ENCODE results near the gene RBMS1.
A peak's percentile ranks its signal among the peaks of the same experiment; 100 is the strongest.

Gene RBMS1

GRCh38 chr2:160252900-160253299, 240.7 kb downstream of the RBMS1 start:
- no peak for DNase-seq (ENCODE audit: low read depth)
- no peak overlapping the region for H3K4me3 ChIP-seq (ENCODE audit: low read depth, low read length)
- TF ChIP-seq CTCF (IDR thresholded peaks at IDR 0.05; ENCODE audit: control insufficient read depth, extremely low read depth, insufficient read depth), result no peak

GRCh38 chr2:160252278-160252887, 241.2 kb downstream of the RBMS1 start:
- TF ChIP-seq CTCF (IDR thresholded peaks at IDR 0.05; ENCODE audit: control insufficient read depth, extremely low read depth, insufficient read depth), result peak; percentile 52
- no peak overlapping the region for H3K4me3 ChIP-seq (ENCODE audit: low read depth, low read length)
- DNase-seq (ENCODE audit: low read depth), result no peak

GRCh38 chr2:160251569-160251968, 242.0 kb downstream of the RBMS1 start:
- DNase-seq (ENCODE audit: low read depth), result no peak
- no peak overlapping the region for H3K4me3 ChIP-seq (ENCODE audit: low read depth, low read length)
- no peak for TF ChIP-seq CTCF (IDR thresholded peaks at IDR 0.05; ENCODE audit: control insufficient read depth, extremely low read depth, insufficient read depth)

DNA sequence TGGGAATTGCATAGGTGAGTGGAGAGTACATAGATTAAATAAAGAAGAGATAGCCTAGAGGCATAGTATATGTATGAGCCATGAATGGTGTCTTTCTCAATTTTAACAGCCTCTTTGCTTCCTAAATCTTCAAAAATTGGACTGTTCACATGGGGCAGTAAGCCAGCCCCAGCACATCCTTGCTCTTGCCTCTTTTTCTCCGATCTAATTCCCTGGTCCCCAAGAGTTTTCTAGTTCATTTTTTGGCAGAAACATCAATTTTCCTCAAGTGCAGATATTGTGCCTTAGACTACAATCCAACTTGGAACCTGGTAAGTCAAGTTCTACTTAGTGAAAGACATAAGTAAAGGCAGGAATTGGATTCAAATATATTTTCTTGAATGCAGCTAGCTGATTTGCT, 243.7 kb downstream of the RBMS1 start:
- TF ChIP-seq CTCF (IDR thresholded peaks at IDR 0.05; ENCODE audit: control insufficient read depth, extremely low read depth, insufficient read depth), result no peak
- DNase-seq (ENCODE audit: low read depth), result no peak
- H3K4me3 ChIP-seq (ENCODE audit: low read depth, low read length), result no peak overlapping the region

GRCh38 chr2:160247296-160248035, 246.1 kb downstream of the RBMS1 start:
- no peak overlapping the region for H3K4me3 ChIP-seq (ENCODE audit: low read depth, low read length)
- TF ChIP-seq CTCF (IDR thresholded peaks at IDR 0.05; ENCODE audit: control insufficient read depth, extremely low read depth, insufficient read depth), result no peak
- DNase-seq (ENCODE audit: low read depth), result no peak

- H3K4me3 ChIP-seq (ENCODE audit: low read depth, low read length), result no peak overlapping the region
- no peak for DNase-seq (ENCODE audit: low read depth)
- TF ChIP-seq CTCF (IDR thresholded peaks at IDR 0.05; ENCODE audit: control insufficient read depth, extremely low read depth, insufficient read depth), result no peak
Observed at GRCh38 chr2:160246356-160246755, 247.3 kb downstream of the RBMS1 start.

All from LNCaP clone FGC (cell line).